ENCODE results near the gene PVRIG.
"Not testable (repeated sequence)": the region's sequence is repeated elsewhere in the genome, so short reads cannot be mapped to it uniquely, and the experiment has no call there.

DNA sequence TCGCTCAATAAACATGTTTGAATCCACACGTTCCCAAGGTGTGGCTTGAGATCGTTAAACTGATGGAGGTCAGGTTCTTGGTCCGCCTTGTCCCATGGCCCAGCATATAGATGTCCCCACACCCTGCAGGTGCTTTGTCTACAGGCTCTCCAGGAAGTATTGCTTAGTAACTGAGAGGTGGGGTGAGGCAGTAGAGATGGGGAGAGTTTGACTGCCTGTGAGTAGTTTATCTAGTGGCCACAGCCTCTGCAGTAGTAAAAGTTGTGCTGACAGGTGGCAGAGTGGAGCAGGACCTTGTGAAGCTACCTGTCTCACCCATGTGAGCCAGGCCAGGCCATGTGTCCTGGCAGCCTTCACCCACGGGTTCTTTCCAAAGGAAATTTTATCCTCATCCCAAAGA lies 5.4 kb upstream of the PVRIG start:
- TF ChIP-seq POLR2A (IDR thresholded peaks at IDR 0.05), result not testable (repeated sequence)
- TF ChIP-seq, protein P1, sequence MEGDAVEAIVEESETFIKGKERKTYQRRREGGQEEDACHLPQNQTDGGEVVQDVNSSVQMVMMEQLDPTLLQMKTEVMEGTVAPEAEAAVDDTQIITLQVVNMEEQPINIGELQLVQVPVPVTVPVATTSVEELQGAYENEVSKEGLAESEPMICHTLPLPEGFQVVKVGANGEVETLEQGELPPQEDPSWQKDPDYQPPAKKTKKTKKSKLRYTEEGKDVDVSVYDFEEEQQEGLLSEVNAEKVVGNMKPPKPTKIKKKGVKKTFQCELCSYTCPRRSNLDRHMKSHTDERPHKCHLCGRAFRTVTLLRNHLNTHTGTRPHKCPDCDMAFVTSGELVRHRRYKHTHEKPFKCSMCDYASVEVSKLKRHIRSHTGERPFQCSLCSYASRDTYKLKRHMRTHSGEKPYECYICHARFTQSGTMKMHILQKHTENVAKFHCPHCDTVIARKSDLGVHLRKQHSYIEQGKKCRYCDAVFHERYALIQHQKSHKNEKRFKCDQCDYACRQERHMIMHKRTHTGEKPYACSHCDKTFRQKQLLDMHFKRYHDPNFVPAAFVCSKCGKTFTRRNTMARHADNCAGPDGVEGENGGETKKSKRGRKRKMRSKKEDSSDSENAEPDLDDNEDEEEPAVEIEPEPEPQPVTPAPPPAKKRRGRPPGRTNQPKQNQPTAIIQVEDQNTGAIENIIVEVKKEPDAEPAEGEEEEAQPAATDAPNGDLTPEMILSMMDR (IDR thresholded peaks at IDR 0.05), result not testable (repeated sequence)
